Mononuclear cell (primary cell): ENCODE measurements around the gene AP4S1. TPM values are rescaled to one million over a fixed set of nuclear protein-coding genes. Genes with fewer than 3 reads are reported as not detected.
"Not testable (repeated sequence)": the region's sequence is repeated elsewhere in the genome, so short reads cannot be mapped to it uniquely, and the experiment has no call there.

Source experiments
- H3K27me3 ChIP-seq: 2 replicates; pipeline ENCODE4 v1.6.0; 2011; ENCODE audit warnings: low read length, control low read depth; ENCODE audit not compliant: insufficient read depth
- H3K4me1 ChIP-seq: 2 replicates; pipeline ENCODE4 v1.5.1; 2011; ENCODE audit warnings: mild to moderate bottlenecking, low read length, control low read depth; ENCODE audit not compliant: insufficient read depth
- H3K4me3 ChIP-seq: 2 replicates; pipeline ENCODE4 v1.5.1; 2011; ENCODE audit warnings: mild to moderate bottlenecking, low read length, moderate library complexity
- H3K9me3 ChIP-seq: 2 replicates; pipeline ENCODE4 v1.5.1; 2011; ENCODE audit warnings: low read depth, mild to moderate bottlenecking, control low read depth, low read length
- total RNA-seq: library from RNA; depleted of rRNA; stranded (reverse); fragments of >200 nt; gene quantifications from one replicate; pipeline ENCODE4 v1.2.3, GENCODE V29; 2012

The AP4S1 gene
- total RNA-seq, 1 donor = 13.0 TPM

GRCh38 chr14:30998100-30998706, 27.2 kb upstream of the AP4S1 start:
- no peak overlapping the region for H3K4me3 ChIP-seq
- H3K9me3 ChIP-seq = peaks cover 14% of the 10 kb centered on the region
- H3K4me1 ChIP-seq = peaks cover 13% of the 10 kb centered on the region
- H3K27me3 ChIP-seq = no peaks in the 10 kb centered on the region

DNA sequence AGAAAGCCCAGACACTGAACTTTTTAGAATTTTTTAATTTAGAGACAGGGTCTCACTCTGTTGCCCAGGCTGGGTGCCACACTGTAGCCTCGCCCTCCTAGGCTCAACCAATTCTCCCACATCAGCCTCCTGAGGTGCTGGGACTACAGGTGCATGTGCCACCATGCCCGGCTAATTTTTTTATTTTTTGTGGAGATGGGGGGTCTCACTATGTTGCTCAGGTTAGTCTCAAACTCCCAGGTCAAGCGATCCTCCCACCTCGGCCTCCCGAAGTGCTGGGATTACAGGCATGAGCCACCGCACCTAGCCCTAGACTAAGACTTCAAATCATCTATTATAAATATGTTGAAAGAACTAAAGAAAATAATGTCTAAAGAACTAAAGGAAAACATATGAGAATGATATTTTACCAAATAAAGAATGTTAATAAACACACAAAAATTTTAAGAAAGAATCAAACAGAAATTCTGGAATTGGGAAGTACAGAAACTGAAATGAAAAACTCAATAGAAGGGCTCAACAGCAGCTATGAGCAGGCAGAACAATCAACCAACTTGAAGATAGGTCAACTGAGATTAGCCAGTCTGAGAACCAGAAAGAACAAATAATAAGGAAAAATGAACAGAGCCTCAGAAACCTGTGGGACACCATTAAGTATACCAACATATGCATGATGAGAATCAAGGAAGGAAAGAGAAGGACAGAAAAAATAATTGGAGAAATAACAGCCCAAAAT, 26.2 kb upstream of the AP4S1 start:
- Histone ChIP-seq H3K4me3 (no peak overlapping the region), H3K4me1 (peaks cover 13% of the 10 kb centered on the region), H3K9me3 (peaks cover 14% of the 10 kb centered on the region), H3K27me3 (no peaks in the 10 kb centered on the region)

- Histone ChIP-seq H3K9me3 (peaks cover 14% of the 10 kb centered on the region), H3K27me3 (no peaks in the 10 kb centered on the region), H3K4me3 (no peak overlapping the region), H3K4me1 (peaks cover 8% of the 10 kb centered on the region)
Observed at GRCh38 chr14:31000629-31001338, 24.7 kb upstream of the AP4S1 start.

- no peaks in the 10 kb centered on the region for H3K27me3 ChIP-seq
- peaks cover 14% of the 10 kb centered on the region for H3K9me3 ChIP-seq
- no peak overlapping the region for H3K4me3 ChIP-seq
- H3K4me1 ChIP-seq = peaks cover 3% of the 10 kb centered on the region
Observed at GRCh38 chr14:31001339-31001658, 24.1 kb upstream of the AP4S1 start.

DNA sequence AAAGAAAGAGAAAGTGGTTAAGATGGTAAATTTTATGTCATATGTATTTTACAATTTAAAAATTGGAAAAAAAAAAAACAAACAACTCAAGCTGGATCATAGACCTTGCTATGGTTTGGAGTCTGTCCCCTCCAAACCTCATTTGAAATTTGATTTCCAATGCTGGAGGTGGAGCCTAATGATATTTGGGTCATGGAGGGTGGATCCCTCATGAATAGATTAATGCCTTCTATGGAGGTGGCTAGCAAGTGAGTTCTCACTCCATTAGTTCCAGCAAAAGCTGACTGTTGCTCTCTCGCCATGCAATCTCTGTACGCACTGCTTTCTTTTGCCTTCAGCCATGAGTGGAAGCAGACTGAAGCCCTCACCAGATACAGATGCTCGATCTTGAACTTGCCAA, 22.2 kb upstream of the AP4S1 start:
- no peaks in the 10 kb centered on the region for H3K4me1 ChIP-seq
- peaks cover 12% of the 10 kb centered on the region for H3K9me3 ChIP-seq
- H3K4me3 ChIP-seq = no peak overlapping the region
- no peaks in the 10 kb centered on the region for H3K27me3 ChIP-seq

- not testable (repeated sequence) for H3K4me3 ChIP-seq, H3K27me3 ChIP-seq, H3K4me1 ChIP-seq, H3K9me3 ChIP-seq
Observed at GRCh38 chr14:31004007-31004406, 21.4 kb upstream of the AP4S1 start.

- no peaks in the 10 kb centered on the region for H3K9me3 ChIP-seq
- H3K27me3 ChIP-seq = no peaks in the 10 kb centered on the region
- H3K4me1 ChIP-seq = no peaks in the 10 kb centered on the region
- H3K4me3 ChIP-seq = no peak overlapping the region
Observed at GRCh38 chr14:31006703-31007102, 18.7 kb upstream of the AP4S1 start.

- Histone ChIP-seq H3K9me3 (no peaks in the 10 kb centered on the region), H3K4me3 (no peak overlapping the region)
Observed at GRCh38 chr14:31009836-31010574, 15.4 kb upstream of the AP4S1 start.

GRCh38 chr14:31010935-31011334, 14.5 kb upstream of the AP4S1 start:
- Histone ChIP-seq H3K27me3 (no peaks in the 10 kb centered on the region), H3K4me1 (no peaks in the 10 kb centered on the region), H3K9me3 (no peaks in the 10 kb centered on the region), H3K4me3 (no peak overlapping the region)

More at GRCh38 chr14:31009836-31010574, 15.4 kb upstream of the AP4S1 start:
- Histone ChIP-seq H3K27me3 (no peaks in the 10 kb centered on the region), H3K4me1 (no peaks in the 10 kb centered on the region)

DNA sequence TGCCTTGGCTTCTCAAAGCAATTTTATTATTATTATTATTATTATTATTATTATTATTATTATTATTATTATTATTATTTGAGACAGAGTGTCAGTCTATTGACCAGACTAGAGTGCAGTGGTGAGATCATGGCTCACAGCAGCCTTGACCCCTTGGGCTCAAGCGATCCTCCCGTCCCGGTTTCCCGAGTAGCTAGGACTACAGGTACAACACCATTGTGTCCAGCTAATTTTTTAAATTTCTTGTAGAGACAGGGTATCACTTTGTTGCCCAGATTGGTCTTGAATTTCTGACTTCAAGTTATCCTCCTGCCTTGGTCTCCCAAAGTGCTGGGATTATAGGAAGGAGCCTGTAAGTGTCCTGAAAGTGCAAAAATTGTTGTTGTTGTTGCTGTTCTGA, 11.6 kb upstream of the AP4S1 start:
- Histone ChIP-seq H3K4me3 (no peak overlapping the region), H3K27me3 (no peaks in the 10 kb centered on the region), H3K9me3 (no peaks in the 10 kb centered on the region), H3K4me1 (no peaks in the 10 kb centered on the region)

DNA sequence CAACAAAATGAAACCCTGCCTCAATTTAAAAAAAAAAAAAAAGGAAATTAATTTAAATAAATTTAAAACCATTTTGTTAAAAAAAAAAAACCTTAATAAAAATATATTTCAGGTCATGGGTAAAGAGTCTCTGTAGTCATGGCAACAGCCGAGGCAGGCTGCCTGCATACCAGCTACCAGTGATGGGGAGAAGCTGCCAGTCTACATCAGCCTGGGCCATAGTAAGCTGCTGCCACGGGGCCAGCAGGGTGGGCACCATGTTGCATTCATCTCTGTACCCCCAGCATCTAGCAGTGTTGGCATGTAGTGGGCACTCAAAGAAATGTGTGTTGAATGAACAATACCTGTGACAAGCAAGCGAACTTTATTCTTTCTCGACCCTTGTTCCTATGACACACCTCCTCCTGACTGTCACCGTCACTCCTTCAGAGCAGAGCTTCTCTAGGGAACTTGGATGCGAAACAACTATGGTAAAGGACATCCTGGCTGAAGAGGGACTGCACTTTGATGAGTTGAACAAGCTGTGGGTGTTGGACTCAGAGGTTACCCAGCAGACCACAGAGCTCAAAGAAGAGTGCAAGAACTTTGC, 7.3 kb upstream of the AP4S1 start:
- no peaks in the 10 kb centered on the region for H3K9me3 ChIP-seq
- H3K4me3 ChIP-seq = no peak overlapping the region
- H3K27me3 ChIP-seq = no peaks in the 10 kb centered on the region
- no peaks in the 10 kb centered on the region for H3K4me1 ChIP-seq

- no peak overlapping the region for H3K4me3 ChIP-seq
- no peaks in the 10 kb centered on the region for H3K27me3 ChIP-seq
- no peaks in the 10 kb centered on the region for H3K9me3 ChIP-seq
- H3K4me1 ChIP-seq = peaks cover 10% of the 10 kb centered on the region
Observed at GRCh38 chr14:31020834-31021575, 4.4 kb upstream of the AP4S1 start.

GRCh38 chr14:31021576-31021949, 3.9 kb upstream of the AP4S1 start:
- H3K27me3 ChIP-seq = no peaks in the 10 kb centered on the region
- peaks cover 10% of the 10 kb centered on the region for H3K4me1 ChIP-seq
- no peak overlapping the region for H3K4me3 ChIP-seq
- no peaks in the 10 kb centered on the region for H3K9me3 ChIP-seq

- no peaks in the 10 kb centered on the region for H3K27me3 ChIP-seq
- peaks cover 17% of the 10 kb centered on the region for H3K4me1 ChIP-seq
- H3K4me3 ChIP-seq = no peak overlapping the region
- H3K9me3 ChIP-seq = no peaks in the 10 kb centered on the region
Observed at GRCh38 chr14:31022386-31022785, 3.1 kb upstream of the AP4S1 start.
